HCT116 (cell line): ENCODE results near the gene CDK18. TPM values are rescaled to one million over a fixed set of nuclear protein-coding genes. Genes with fewer than 3 reads are reported as not detected.

Experiments used
- ATAC-seq: fragments of 200-7000 bp; cut with Tn5 transposase; 2 replicates; pipeline ENCODE4 v1.9.1; 2020; ENCODE audit warnings: mild to moderate bottlenecking, moderate library complexity
- BruUV-seq: library from RNA; stranded (reverse); fragments of 400-500 nt; replicated peaks from 2 replicates; lab custom pipeline; 2021; lab: Mats Ljungman, UMichigan
- CTCF ChIA-PET: fragments of 300-600 bp; sonication (Branson Sonifier 250); formaldehyde crosslinking; loops from one replicate; lab custom pipeline; 2021; ENCODE audit warnings: antibody characterized with exemption; lab: Charles Lee
- POLR2A ChIA-PET: fragments of 300-600, 350-600 bp; sonication (Branson Sonifier 250); formaldehyde crosslinking; loops from one replicate; lab custom pipeline; 2021; ENCODE audit warnings: antibody characterized with exemption; lab: Charles Lee
- RAD21 ChIA-PET, 2 experiments: fragments of 300-600 bp; sonication (Branson Sonifier 250); formaldehyde crosslinking; loops; one replicate each; lab custom pipeline; 2023; ENCODE audit warnings: low total read pairs in 2 of 2; ENCODE audit not compliant: uncharacterized antibody in 2 of 2, unreplicated experiment in 2 of 2, low non-redundant PET in 1 of 2; lab: Charles Lee
- DNase-seq: peaks from one replicate; pipeline ENCODE4 v3.0.0-alpha.2; 2010; ENCODE audit warnings: low read depth, low spot score
- H2AFZ ChIP-seq: fragments of 200-600 bp; shearing (Covaris generic), sonication (generic); 2 replicates; pipeline ENCODE4 v1.6.1; 2017; ENCODE audit warnings: low read depth, mixed run types, mixed read lengths, antibody characterized with exemption, low read length; ENCODE audit not compliant: poor library complexity, severe bottlenecking
- H3K27ac ChIP-seq: 2 replicates; pipeline ENCODE4 v1.5.1; 2012; ENCODE audit warnings: low read depth, low read length
- H3K27me3 ChIP-seq: fragments of 200-600 bp; sonication (generic); 2 replicates; pipeline ENCODE4 v1.6.1; 2016; ENCODE audit warnings: mixed run types, low read length, mixed read lengths; ENCODE audit not compliant: insufficient read depth
- H3K36me3 ChIP-seq, 2 experiments: fragments of 200-500 bp in 1 of 2; fragments of 200-600 bp in 1 of 2; sonication (Bioruptor generic) in 1 of 2; sonication (generic) in 1 of 2; 2 replicates each; pipeline versions ENCODE4 v1.5.1 to v1.6.1; 2014 to 2016; ENCODE audit warnings: low read length in 2 of 2, inconsistent platforms in 1 of 2, mixed read lengths in 1 of 2, mixed run types in 1 of 2; ENCODE audit not compliant: insufficient read depth in 2 of 2, control insufficient read depth in 1 of 2
- H3K4me1 ChIP-seq, 2 experiments: fragments of 200-600 bp in 1 of 2; sonication (generic) in 1 of 2; 2 replicates each; pipeline versions ENCODE4 v1.5.1 to v1.6.1; 2012 to 2017; ENCODE audit warnings: low read length in 2 of 2, inconsistent platforms in 1 of 2, mild to moderate bottlenecking in 1 of 2, mixed read lengths in 1 of 2, mixed run types in 1 of 2, moderate library complexity in 1 of 2; ENCODE audit not compliant: insufficient read depth in 2 of 2, control insufficient read depth in 1 of 2
- H3K4me2 ChIP-seq: fragments of 200-600 bp; sonication (generic); 2 replicates; pipeline ENCODE4 v1.6.1; 2017; ENCODE audit warnings: mixed run types, low read length, mixed read lengths
- H3K4me3 ChIP-seq, 2 experiments: fragments of 200-600 bp in 1 of 2; sonication (generic) in 1 of 2; replicated peaks in 1 of 2; 2 replicates each; pipeline ENCODE4 v1.5.1; 2011 to 2016; ENCODE audit warnings: low read length in 2 of 2, control low read depth in 1 of 2, low read depth in 1 of 2, mild to moderate bottlenecking in 1 of 2, mixed read lengths in 1 of 2, mixed run types in 1 of 2
- H3K79me2 ChIP-seq: fragments of 200-600 bp; sonication (generic); 2 replicates; pipeline ENCODE4 v1.6.1; 2017; ENCODE audit warnings: mild to moderate bottlenecking, mixed run types, low read length, moderate library complexity, mixed read lengths; ENCODE audit not compliant: insufficient read depth
- H3K9ac ChIP-seq: fragments of 200-600 bp; sonication (generic); 2 replicates; pipeline ENCODE4 v1.6.1; 2016; ENCODE audit warnings: low read length, mixed read lengths
- H3K9me2 ChIP-seq: fragments of 200-600 bp; sonication (generic), shearing (Covaris generic); 2 replicates; pipeline ENCODE4 v1.6.1; 2017; ENCODE audit warnings: mixed run types, mild to moderate bottlenecking, moderate library complexity; ENCODE audit not compliant: insufficient read depth
- H3K9me3 ChIP-seq, 2 experiments: fragments of 200-500 bp in 1 of 2; fragments of 200-600 bp in 1 of 2; sonication (Bioruptor generic) in 1 of 2; sonication (generic) in 1 of 2; 2 replicates each; pipeline ENCODE4 v1.6.1; 2014 to 2017; ENCODE audit warnings: low read length in 2 of 2, mixed read lengths in 2 of 2, inconsistent platforms in 1 of 2, low read depth in 1 of 2, mild to moderate bottlenecking in 1 of 2, mixed run types in 1 of 2, moderate library complexity in 1 of 2; ENCODE audit not compliant: control insufficient read depth in 1 of 2, insufficient read depth in 1 of 2
- H4K20me1 ChIP-seq: fragments of 200-600 bp; sonication (generic), shearing (Covaris generic); 2 replicates; pipeline ENCODE4 v1.6.1; 2017; ENCODE audit warnings: mixed run types, mild to moderate bottlenecking, moderate library complexity; ENCODE audit not compliant: insufficient read depth
- CEBPB ChIP-seq: IDR thresholded peaks from 2 replicates; pipeline ENCODE4 v1.6.1; 2012; ENCODE audit warnings: low read depth
- EZH2phosphoT487 ChIP-seq: fragments of 200-600 bp; IDR thresholded peaks from 2 replicates; pipeline ENCODE4 v1.6.1; 2018; ENCODE audit warnings: antibody characterized with exemption, borderline replicate concordance
- POLR2A ChIP-seq: IDR thresholded peaks from 2 replicates; pipeline ENCODE4 v1.7.0; 2011; ENCODE audit warnings: borderline replicate concordance; ENCODE audit not compliant: insufficient read depth, insufficient read length; ENCODE audit errors: extremely low read depth
- RAD21 ChIP-seq: IDR thresholded peaks from 2 replicates; pipeline ENCODE4 v1.6.1; 2012; ENCODE audit warnings: low read depth, mild to moderate bottlenecking
- SIN3A ChIP-seq: IDR thresholded peaks from 2 replicates; pipeline ENCODE4 v1.6.1; 2012; ENCODE audit warnings: low read depth
- SRF ChIP-seq: IDR thresholded peaks from 2 replicates; pipeline ENCODE4 v1.6.1; 2012; ENCODE audit warnings: low read depth
- YY1 ChIP-seq: IDR thresholded peaks from 2 replicates; pipeline ENCODE4 v1.6.1; 2011; ENCODE audit warnings: low read length, low read depth, moderate library complexity, mild to moderate bottlenecking; ENCODE audit not compliant: insufficient replicate concordance; ENCODE audit errors: extremely low read depth
- intact Hi-C: fragments of 100-400 bp; cut with micrococcal nuclease; formaldehyde crosslinking; loops from 2 replicates; pipeline ENCODE4 v1.10.0; 2022
- total RNA-seq: library from RNA; stranded (reverse); gene quantifications from one replicate; pipeline ENCODE4 v1.2.1, GENCODE V29; 2021; ENCODE audit not compliant: unreplicated experiment
- TF ChIP-seq, protein P1 (sequence below): IDR thresholded peaks from 2 replicates; pipeline ENCODE4 v1.6.1; 2012; ENCODE audit warnings: low read depth
- TF ChIP-seq, protein P2 (sequence below): IDR thresholded peaks from 2 replicates; pipeline ENCODE4 v1.6.1; 2011; ENCODE audit warnings: mild to moderate bottlenecking, low read length, moderate library complexity; ENCODE audit not compliant: insufficient replicate concordance; ENCODE audit errors: extremely low read depth
- TF ChIP-seq, protein P3 (sequence below), 3 experiments: fragments of 200-600 bp in 1 of 3; sonication (generic) in 1 of 3; IDR thresholded peaks in 2 of 3; conservative IDR thresholded peaks in 1 of 3; 2 replicates each; pipeline ENCODE4 v1.5.1; 2012 to 2017; ENCODE audit warnings: low read depth in 2 of 3, low read length in 2 of 3, antibody characterized with exemption in 1 of 3, borderline replicate concordance in 1 of 3, control low read depth in 1 of 3, mild to moderate bottlenecking in 1 of 3, mixed read lengths in 1 of 3, mixed run types in 1 of 3, moderate library complexity in 1 of 3; ENCODE audit not compliant: insufficient read depth in 1 of 3

Gene CDK18
- total RNA-seq, 1 experiment from 2014 or later = 32.0 TPM

GRCh38 chr1:205505791-205506190 is 1.3 kb downstream of the CDK18 start (continued):
- TF ChIP-seq, protein P1, sequence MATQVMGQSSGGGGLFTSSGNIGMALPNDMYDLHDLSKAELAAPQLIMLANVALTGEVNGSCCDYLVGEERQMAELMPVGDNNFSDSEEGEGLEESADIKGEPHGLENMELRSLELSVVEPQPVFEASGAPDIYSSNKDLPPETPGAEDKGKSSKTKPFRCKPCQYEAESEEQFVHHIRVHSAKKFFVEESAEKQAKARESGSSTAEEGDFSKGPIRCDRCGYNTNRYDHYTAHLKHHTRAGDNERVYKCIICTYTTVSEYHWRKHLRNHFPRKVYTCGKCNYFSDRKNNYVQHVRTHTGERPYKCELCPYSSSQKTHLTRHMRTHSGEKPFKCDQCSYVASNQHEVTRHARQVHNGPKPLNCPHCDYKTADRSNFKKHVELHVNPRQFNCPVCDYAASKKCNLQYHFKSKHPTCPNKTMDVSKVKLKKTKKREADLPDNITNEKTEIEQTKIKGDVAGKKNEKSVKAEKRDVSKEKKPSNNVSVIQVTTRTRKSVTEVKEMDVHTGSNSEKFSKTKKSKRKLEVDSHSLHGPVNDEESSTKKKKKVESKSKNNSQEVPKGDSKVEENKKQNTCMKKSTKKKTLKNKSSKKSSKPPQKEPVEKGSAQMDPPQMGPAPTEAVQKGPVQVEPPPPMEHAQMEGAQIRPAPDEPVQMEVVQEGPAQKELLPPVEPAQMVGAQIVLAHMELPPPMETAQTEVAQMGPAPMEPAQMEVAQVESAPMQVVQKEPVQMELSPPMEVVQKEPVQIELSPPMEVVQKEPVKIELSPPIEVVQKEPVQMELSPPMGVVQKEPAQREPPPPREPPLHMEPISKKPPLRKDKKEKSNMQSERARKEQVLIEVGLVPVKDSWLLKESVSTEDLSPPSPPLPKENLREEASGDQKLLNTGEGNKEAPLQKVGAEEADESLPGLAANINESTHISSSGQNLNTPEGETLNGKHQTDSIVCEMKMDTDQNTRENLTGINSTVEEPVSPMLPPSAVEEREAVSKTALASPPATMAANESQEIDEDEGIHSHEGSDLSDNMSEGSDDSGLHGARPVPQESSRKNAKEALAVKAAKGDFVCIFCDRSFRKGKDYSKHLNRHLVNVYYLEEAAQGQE = no peak

- no TSS peak for BruUV-seq
- POLR2A ChIA-PET = no interaction called here
- no peak for TF ChIP-seq SIN3A
- TF ChIP-seq, protein P1 = no peak
- no peak for TF ChIP-seq SRF
- no peak for TF ChIP-seq CEBPB
- no peak for TF ChIP-seq RAD21
- TF ChIP-seq, protein P2, sequence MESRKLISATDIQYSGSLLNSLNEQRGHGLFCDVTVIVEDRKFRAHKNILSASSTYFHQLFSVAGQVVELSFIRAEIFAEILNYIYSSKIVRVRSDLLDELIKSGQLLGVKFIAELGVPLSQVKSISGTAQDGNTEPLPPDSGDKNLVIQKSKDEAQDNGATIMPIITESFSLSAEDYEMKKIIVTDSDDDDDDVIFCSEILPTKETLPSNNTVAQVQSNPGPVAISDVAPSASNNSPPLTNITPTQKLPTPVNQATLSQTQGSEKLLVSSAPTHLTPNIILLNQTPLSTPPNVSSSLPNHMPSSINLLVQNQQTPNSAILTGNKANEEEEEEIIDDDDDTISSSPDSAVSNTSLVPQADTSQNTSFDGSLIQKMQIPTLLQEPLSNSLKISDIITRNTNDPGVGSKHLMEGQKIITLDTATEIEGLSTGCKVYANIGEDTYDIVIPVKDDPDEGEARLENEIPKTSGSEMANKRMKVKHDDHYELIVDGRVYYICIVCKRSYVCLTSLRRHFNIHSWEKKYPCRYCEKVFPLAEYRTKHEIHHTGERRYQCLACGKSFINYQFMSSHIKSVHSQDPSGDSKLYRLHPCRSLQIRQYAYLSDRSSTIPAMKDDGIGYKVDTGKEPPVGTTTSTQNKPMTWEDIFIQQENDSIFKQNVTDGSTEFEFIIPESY = no peak
- TF ChIP-seq, protein P3, sequence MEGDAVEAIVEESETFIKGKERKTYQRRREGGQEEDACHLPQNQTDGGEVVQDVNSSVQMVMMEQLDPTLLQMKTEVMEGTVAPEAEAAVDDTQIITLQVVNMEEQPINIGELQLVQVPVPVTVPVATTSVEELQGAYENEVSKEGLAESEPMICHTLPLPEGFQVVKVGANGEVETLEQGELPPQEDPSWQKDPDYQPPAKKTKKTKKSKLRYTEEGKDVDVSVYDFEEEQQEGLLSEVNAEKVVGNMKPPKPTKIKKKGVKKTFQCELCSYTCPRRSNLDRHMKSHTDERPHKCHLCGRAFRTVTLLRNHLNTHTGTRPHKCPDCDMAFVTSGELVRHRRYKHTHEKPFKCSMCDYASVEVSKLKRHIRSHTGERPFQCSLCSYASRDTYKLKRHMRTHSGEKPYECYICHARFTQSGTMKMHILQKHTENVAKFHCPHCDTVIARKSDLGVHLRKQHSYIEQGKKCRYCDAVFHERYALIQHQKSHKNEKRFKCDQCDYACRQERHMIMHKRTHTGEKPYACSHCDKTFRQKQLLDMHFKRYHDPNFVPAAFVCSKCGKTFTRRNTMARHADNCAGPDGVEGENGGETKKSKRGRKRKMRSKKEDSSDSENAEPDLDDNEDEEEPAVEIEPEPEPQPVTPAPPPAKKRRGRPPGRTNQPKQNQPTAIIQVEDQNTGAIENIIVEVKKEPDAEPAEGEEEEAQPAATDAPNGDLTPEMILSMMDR (IDR thresholded peaks at IDR 0.05 in 2 of 3, conservative IDR thresholded peaks at IDR 0.05 in 1 of 3; ENCODE audit: borderline replicate concordance in 1 of 3, insufficient read depth in 1 of 3, low read depth in 2 of 3, low read length in 2 of 3) = no peak
- no peak for TF ChIP-seq POLR2A
- no peak for TF ChIP-seq YY1
- TF ChIP-seq EZH2phosphoT487 = no peak
Measured at GRCh38 chr1:205506409-205507200, 2.1 kb downstream of the CDK18 start.

More at GRCh38 chr1:205506409-205507200, 2.1 kb downstream of the CDK18 start:
- Histone ChIP-seq H3K27me3 (no peaks in the 10 kb centered on the region), H3K9ac (no peak overlapping the region; the same call in 1 of the 2 replicates), H3K4me3 (no peak overlapping the region), H3K9me2 (no peaks in the 10 kb centered on the region), H3K27ac (no peak overlapping the region), H3K36me3 (no peaks in the 10 kb centered on the region), H3K4me1 (peaks cover 12 to 35% of the 10 kb centered on the region in 2 experiments), H3K4me2 (peak overlapping the region; percentile 97), H3K9me3 (no peaks in the 10 kb centered on the region), H3K79me2 (peaks cover 23% of the 10 kb centered on the region; the same call in 1 of the 2 replicates), H2AFZ (no peak overlapping the region), H4K20me1 (no peaks in the 10 kb centered on the region)
- RAD21 ChIA-PET = interaction anchor here in 1 of 2 experiments (1.4 kb wide), 1 partner anchor 18 kb away, joined by 3 read pairs; no protein-coding TSS in a partner anchor
- no peak for DNase-seq
- intact Hi-C loops = no loop called here
- CTCF ChIA-PET = no interaction called here
- no peak for ATAC-seq
